Esophagus squamous epithelium (tissue), 5 donors: ENCODE data around the gene KDM3B. TPM values are rescaled to one million over a fixed set of nuclear protein-coding genes. Genes with fewer than 3 reads are reported as not detected.

Source experiments
- DNase-seq: peaks from one replicate; lab custom pipeline; 2025; lab: John Stamatoyannopoulos, UW
- H3K27ac ChIP-seq, 4 donors: fragments of 200-600 bp; sonication (generic); one replicate each; pipeline ENCODE4 v1.5.1; 2016 to 2019; ENCODE audit warnings: mild to moderate bottlenecking in 1 of 4
- H3K27me3 ChIP-seq, 4 donors: fragments of 200-600 bp; sonication (generic); 1 replicate in 3 of 4; 2 replicates in 1 of 4; pipeline versions ENCODE4 v1.5.1 to v1.6.0; 2017 to 2021; ENCODE audit warnings: antibody characterized with exemption in 1 of 4
- H3K36me3 ChIP-seq, 3 donors: fragments of 200-600 bp; sonication (generic); one replicate each; pipeline ENCODE4 v1.5.1; 2016 to 2019
- H3K4me1 ChIP-seq, 3 donors: fragments of 200-600 bp; sonication (generic); one replicate each; pipeline ENCODE4 v1.5.1; 2017 to 2019
- H3K4me3 ChIP-seq, 4 donors: fragments of 200-600 bp; sonication (generic); 1 replicate in 3 of 4; 2 replicates in 1 of 4; pipeline ENCODE4 v1.5.1; 2016 to 2019; ENCODE audit warnings: mild to moderate bottlenecking in 2 of 4, moderate library complexity in 1 of 4
- H3K9me3 ChIP-seq, 3 donors: fragments of 200-600 bp; sonication (generic); one replicate each; pipeline ENCODE4 v1.5.1; 2016 to 2019
- POLR2A ChIP-seq, 4 donors: fragments of 450-650 bp; IDR thresholded peaks; one replicate each; pipeline ENCODE4 v1.6.1; 2017; ENCODE audit warnings: antibody characterized with exemption in 4 of 4, mild to moderate bottlenecking in 4 of 4, moderate library complexity in 3 of 4
- WGBS, 2 donors: methylation state at CpG; one replicate each; pipeline ENCODE4 v1.1.5; 2018; 5-methylcytosine and 5-hydroxymethylcytosine counted together
- intact Hi-C: fragments of 100-400 bp; cut with DNase I; formaldehyde crosslinking; loops from one replicate; pipeline ENCODE4 v1.15.0; 2022
- small RNA-seq, 4 donors: library from RNA; depleted of rRNA; stranded (forward); fragments of <200 nt; gene quantifications; one replicate each; pipeline ENCODE3, GENCODE V24; 2016
- total RNA-seq, 4 donors: library from RNA; depleted of rRNA; stranded (reverse); fragments of >200 nt; gene quantifications; one replicate each; pipeline ENCODE4 v1.1.0, GENCODE V29; 2016
- TF ChIP-seq, protein P1 (sequence below), 6 experiments: fragments of 450-650 bp in 4 of 6; fragments of 200-600 bp in 2 of 6; sonication (generic) in 2 of 6; IDR thresholded peaks; one replicate each; pipeline ENCODE4 v1.5.1; 2016 to 2019; ENCODE audit warnings: antibody characterized with exemption in 6 of 6, mild to moderate bottlenecking in 4 of 6, moderate library complexity in 4 of 6
- donor health status: DM: yes; HTN: yes; CAD: no.

KDM3B gene
- total RNA-seq, 4 donors from 2014 or later: 34.5 to 53.8 (median 36.2) TPM

DNA sequence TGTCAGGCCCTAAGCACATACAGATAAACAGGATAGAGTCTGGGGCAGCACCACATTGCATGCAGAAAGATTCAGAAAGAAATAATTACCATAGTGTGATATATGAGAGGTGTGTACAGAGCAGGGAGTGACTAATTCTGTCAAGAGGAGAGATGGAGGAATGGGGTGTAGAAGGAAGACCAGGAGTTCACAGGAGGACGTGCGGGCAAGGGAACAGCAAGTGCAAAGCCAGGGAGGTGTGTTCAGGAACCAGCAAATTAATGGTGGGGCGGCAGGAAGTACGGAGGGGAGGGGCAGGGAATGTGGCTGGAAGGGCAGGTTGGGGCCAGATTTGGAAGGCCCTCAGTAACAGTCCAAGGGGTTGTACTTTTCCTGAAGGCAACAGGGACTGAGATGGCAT lies 130.2 kb downstream of the KDM3B start:
- intact Hi-C loops: no loop called here
- H3K4me3 ChIP-seq: no peak overlapping the region
- no peaks in the 10 kb centered on the region for H3K36me3 ChIP-seq
- no peaks in the 10 kb centered on the region for H3K27me3 ChIP-seq
- peak overlapping the region; percentile 21 to 64 (median 55) for H3K27ac ChIP-seq
- H3K4me1 ChIP-seq: peaks cover 0 to 25% (median 0%) of the 10 kb centered on the region in 3 donors
- DNase-seq: no peak
- no peak for TF ChIP-seq POLR2A (IDR thresholded peaks at IDR 0.05)
- TF ChIP-seq, protein P1, sequence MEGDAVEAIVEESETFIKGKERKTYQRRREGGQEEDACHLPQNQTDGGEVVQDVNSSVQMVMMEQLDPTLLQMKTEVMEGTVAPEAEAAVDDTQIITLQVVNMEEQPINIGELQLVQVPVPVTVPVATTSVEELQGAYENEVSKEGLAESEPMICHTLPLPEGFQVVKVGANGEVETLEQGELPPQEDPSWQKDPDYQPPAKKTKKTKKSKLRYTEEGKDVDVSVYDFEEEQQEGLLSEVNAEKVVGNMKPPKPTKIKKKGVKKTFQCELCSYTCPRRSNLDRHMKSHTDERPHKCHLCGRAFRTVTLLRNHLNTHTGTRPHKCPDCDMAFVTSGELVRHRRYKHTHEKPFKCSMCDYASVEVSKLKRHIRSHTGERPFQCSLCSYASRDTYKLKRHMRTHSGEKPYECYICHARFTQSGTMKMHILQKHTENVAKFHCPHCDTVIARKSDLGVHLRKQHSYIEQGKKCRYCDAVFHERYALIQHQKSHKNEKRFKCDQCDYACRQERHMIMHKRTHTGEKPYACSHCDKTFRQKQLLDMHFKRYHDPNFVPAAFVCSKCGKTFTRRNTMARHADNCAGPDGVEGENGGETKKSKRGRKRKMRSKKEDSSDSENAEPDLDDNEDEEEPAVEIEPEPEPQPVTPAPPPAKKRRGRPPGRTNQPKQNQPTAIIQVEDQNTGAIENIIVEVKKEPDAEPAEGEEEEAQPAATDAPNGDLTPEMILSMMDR (IDR thresholded peaks at IDR 0.05): no peak
- no peaks in the 10 kb centered on the region for H3K9me3 ChIP-seq
- WGBS, 2 donors: 29 to 44% methylated on average over 4 of the region's 4 CpGs

Small RNA genes lying within 50 kb of the gene (small RNA-seq; reads per million reads assigned to genes)
- gene AC113403.1: 0 reads per million in 4 donors

Other genes starting within 250 kb of the KDM3B start
- gene NME5, start 213.3 kb upstream of the KDM3B start, total RNA-seq: 1 to 10 TPM in 1 of 4 donors, under 1 TPM in 2, not detected in 1; 0.38 to 3.0 (median 0.61) TPM
- 10 to 100 TPM; 27.9 to 39.9 (median 32.6) TPM for gene BRD8, start 174.1 kb upstream of the KDM3B start, total RNA-seq
- 10 to 100 TPM in 3 of 4 donors, 1 to 10 TPM in 1; 5.7 to 22.7 (median 17.8) TPM for gene KIF20A, start 173.6 kb upstream of the KDM3B start, total RNA-seq
- gene CDC23, start 139.4 kb upstream of the KDM3B start, total RNA-seq: 10 to 100 TPM; 10.4 to 25.8 (median 20.5) TPM
- gene GFRA3, start 78.1 kb upstream of the KDM3B start, total RNA-seq: under 1 TPM in 2 of 4 donors, not detected in 2; 0.35 to 0.41 TPM
- 1 to 10 TPM in 3 of 4 donors, under 1 TPM in 1; 0.80 to 3.1 (median 1.8) TPM for gene CDC25C, start 20.9 kb upstream of the KDM3B start, total RNA-seq
- gene FAM53C, start 14.4 kb upstream of the KDM3B start, total RNA-seq: 10 to 100 TPM; 12.1 to 14.2 (median 13.4) TPM
- gene REEP2, start 86.4 kb downstream of the KDM3B start, total RNA-seq: 1 to 10 TPM in 1 of 4 donors, under 1 TPM in 3; 0.11 to 3.8 (median 0.20) TPM
- gene EGR1, start 112.8 kb downstream of the KDM3B start, total RNA-seq: 10 to 100 TPM; 10.9 to 47.8 (median 19.5) TPM
- gene ETF1, start 190.6 kb downstream of the KDM3B start, total RNA-seq: 100 to 1,000 TPM in 2 of 4 donors, 10 to 100 TPM in 2; 65.2 to 132 (median 103) TPM
- gene HSPA9, start 222.7 kb downstream of the KDM3B start, total RNA-seq: 100 to 1,000 TPM; 185 to 354 (median 279) TPM